HG03064 (cell line): Measurements from ENCODE around the gene SPAST.
"Not testable (repeated sequence)": the region's sequence is repeated elsewhere in the genome, so short reads cannot be mapped to it uniquely, and the experiment has no call there.

ENCODE experiments used
- ATAC-seq: cut with Tn5 transposase; IDR thresholded peaks from one replicate; pipeline ENCODE4 v1.9.1; 2021; ENCODE audit warnings: low read depth; ENCODE audit not compliant: unreplicated experiment

Gene SPAST

GRCh38 chr2:32124660-32125059, 61.3 kb downstream of the SPAST start:
- no peak for ATAC-seq

GRCh38 chr2:32128636-32129035, 65.3 kb downstream of the SPAST start:
- no peak for ATAC-seq

GRCh38 chr2:32129086-32129485, 65.7 kb downstream of the SPAST start:
- ATAC-seq = no peak

- no peak for ATAC-seq
These were observed 72.1 kb downstream of the SPAST start for GRCh38 chr2:32135409-32135808.

GRCh38 chr2:32136097-32136496, 72.7 kb downstream of the SPAST start:
- ATAC-seq = no peak

- not testable (repeated sequence) for ATAC-seq
These were observed 88.2 kb downstream of the SPAST start for GRCh38 chr2:32151544-32151943.

GRCh38 chr2:32159678-32160077, 96.3 kb downstream of the SPAST start:
- ATAC-seq = no peak

GRCh38 chr2:32161296-32161695, 97.9 kb downstream of the SPAST start:
- no peak for ATAC-seq

GRCh38 chr2:32164254-32164653, 100.9 kb downstream of the SPAST start:
- not testable (repeated sequence) for ATAC-seq

GRCh38 chr2:32165027-32165347, 101.6 kb downstream of the SPAST start:
- ATAC-seq = not testable (repeated sequence)

GRCh38 chr2:32166115-32166574, 102.8 kb downstream of the SPAST start:
- ATAC-seq = no peak

- peak; percentile 48 for ATAC-seq
These were observed 105.2 kb downstream of the SPAST start for GRCh38 chr2:32168513-32168912.

GRCh38 chr2:32172870-32173269, 109.5 kb downstream of the SPAST start:
- no peak for ATAC-seq

GRCh38 chr2:32182667-32183066, 119.3 kb downstream of the SPAST start:
- ATAC-seq = no peak

GRCh38 chr2:32189011-32189410, 125.7 kb downstream of the SPAST start:
- ATAC-seq = no peak

GRCh38 chr2:32192418-32192817, 129.1 kb downstream of the SPAST start:
- ATAC-seq = no peak

GRCh38 chr2:32200814-32201213, 137.5 kb downstream of the SPAST start:
- ATAC-seq = no peak

GRCh38 chr2:32203428-32203827, 140.1 kb downstream of the SPAST start:
- not testable (repeated sequence) for ATAC-seq
